Glutamatergic neuron (in vitro differentiated cells): Measurements from ENCODE around the gene MCTP1. TPM values are rescaled to one million over a fixed set of nuclear protein-coding genes. Genes with fewer than 3 reads are reported as not detected.

Experiments used
- DNase-seq: peaks from one replicate; pipeline ENCODE4 v3.0.0; 2022
- H3K27ac Mint-ChIP-seq: one replicate; pipeline ENCODE4 v1.8.0; 2020; ENCODE audit warnings: mild to moderate bottlenecking, mixed read lengths, inconsistent platforms; ENCODE audit not compliant: unreplicated experiment
- H3K27me3 Mint-ChIP-seq: one replicate; pipeline ENCODE4 v1.8.0; 2020; ENCODE audit warnings: mild to moderate bottlenecking, moderate library complexity, mixed read lengths, inconsistent platforms; ENCODE audit not compliant: unreplicated experiment
- H3K36me3 Mint-ChIP-seq: one replicate; pipeline ENCODE4 v1.8.0; 2020; ENCODE audit warnings: mild to moderate bottlenecking, mixed read lengths, inconsistent platforms; ENCODE audit not compliant: unreplicated experiment
- H3K4me1 Mint-ChIP-seq: one replicate; pipeline ENCODE4 v1.8.0; 2020; ENCODE audit warnings: mild to moderate bottlenecking, low read depth, mixed read lengths, inconsistent platforms; ENCODE audit not compliant: unreplicated experiment
- H3K4me3 Mint-ChIP-seq: one replicate; pipeline ENCODE4 v1.8.0; 2020; ENCODE audit warnings: mild to moderate bottlenecking, mixed read lengths, inconsistent platforms; ENCODE audit not compliant: unreplicated experiment
- H3K9me3 Mint-ChIP-seq: one replicate; pipeline ENCODE4 v1.8.0; 2020; ENCODE audit warnings: mild to moderate bottlenecking, moderate library complexity, mixed read lengths, inconsistent platforms; ENCODE audit not compliant: unreplicated experiment
- CTCF ChIP-seq: fragments of 200-600 bp; sonication (generic); IDR thresholded peaks from one replicate; pipeline ENCODE4 v1.5.0; 2021; ENCODE audit not compliant: partially characterized antibody, unreplicated experiment
- total RNA-seq: library from RNA; stranded (reverse); fragmentation: NEBNext Ultra II Directional; extraction: Animal tissue kit (Norgen Biotek cat#: 25700); gene quantifications from one replicate; pipeline ENCODE4 v1.2.1, GENCODE V29; 2021; ENCODE audit not compliant: unreplicated experiment

The MCTP1 gene
- total RNA-seq, 1 donor from 2014 or later = 1.7 TPM

- Mint-ChIP-seq H3K27ac (no peak overlapping the region), H3K4me3 (no peak overlapping the region), H3K9me3 (no peaks in the 10 kb centered on the region), H3K36me3 (no peaks in the 10 kb centered on the region), H3K27me3 (no peaks in the 10 kb centered on the region), H3K4me1 (peaks cover 4% of the 10 kb centered on the region)
- TF ChIP-seq CTCF = no peak
- DNase-seq = no peak
Observed at GRCh38 chr5:94750681-94751080, 534.2 kb downstream of the MCTP1 start.

GRCh38 chr5:94749042-94749441 lies 535.9 kb downstream of the MCTP1 start:
- H3K36me3 Mint-ChIP-seq = no peaks in the 10 kb centered on the region
- no peaks in the 10 kb centered on the region for H3K27me3 Mint-ChIP-seq
- TF ChIP-seq CTCF = no peak
- H3K9me3 Mint-ChIP-seq = no peaks in the 10 kb centered on the region
- DNase-seq = no peak
- peaks cover 4% of the 10 kb centered on the region for H3K4me1 Mint-ChIP-seq
- no peak overlapping the region for H3K4me3 Mint-ChIP-seq
- no peak overlapping the region for H3K27ac Mint-ChIP-seq

- Mint-ChIP-seq H3K4me3 (no peak overlapping the region), H3K27me3 (no peaks in the 10 kb centered on the region), H3K9me3 (no peaks in the 10 kb centered on the region), H3K36me3 (no peaks in the 10 kb centered on the region), H3K4me1 (peaks cover 4% of the 10 kb centered on the region), H3K27ac (no peak overlapping the region)
- no peak for TF ChIP-seq CTCF
- DNase-seq = no peak
Observed at GRCh38 chr5:94748212-94748611, 536.7 kb downstream of the MCTP1 start.

GRCh38 chr5:94747371-94747770 lies 537.5 kb downstream of the MCTP1 start:
- H3K27me3 Mint-ChIP-seq = no peaks in the 10 kb centered on the region
- TF ChIP-seq CTCF = no peak
- H3K36me3 Mint-ChIP-seq = no peaks in the 10 kb centered on the region
- DNase-seq = no peak
- no peaks in the 10 kb centered on the region for H3K9me3 Mint-ChIP-seq
- no peak overlapping the region for H3K4me3 Mint-ChIP-seq
- no peak overlapping the region for H3K27ac Mint-ChIP-seq
- H3K4me1 Mint-ChIP-seq = peaks cover 4% of the 10 kb centered on the region

GRCh38 chr5:94746731-94747124 lies 538.2 kb downstream of the MCTP1 start:
- H3K27me3 Mint-ChIP-seq = no peaks in the 10 kb centered on the region
- H3K4me3 Mint-ChIP-seq = no peak overlapping the region
- TF ChIP-seq CTCF = no peak
- no peaks in the 10 kb centered on the region for H3K36me3 Mint-ChIP-seq
- no peaks in the 10 kb centered on the region for H3K9me3 Mint-ChIP-seq
- H3K27ac Mint-ChIP-seq = no peak overlapping the region
- no peak for DNase-seq
- peaks cover 4% of the 10 kb centered on the region for H3K4me1 Mint-ChIP-seq
